Erythroblast (primary cell): ENCODE data around the gene KIF25.

Experiments used
- GATA1 ChIP-seq: IDR thresholded peaks from 2 replicates; pipeline ENCODE4 v1.6.1; 2011; ENCODE audit warnings: low read depth, mild to moderate bottlenecking, control low read depth, low read length, moderate library complexity
- POLR2A ChIP-seq: IDR thresholded peaks from 2 replicates; pipeline ENCODE4 v1.6.1; 2011; ENCODE audit warnings: mild to moderate bottlenecking, low read length

DNA sequence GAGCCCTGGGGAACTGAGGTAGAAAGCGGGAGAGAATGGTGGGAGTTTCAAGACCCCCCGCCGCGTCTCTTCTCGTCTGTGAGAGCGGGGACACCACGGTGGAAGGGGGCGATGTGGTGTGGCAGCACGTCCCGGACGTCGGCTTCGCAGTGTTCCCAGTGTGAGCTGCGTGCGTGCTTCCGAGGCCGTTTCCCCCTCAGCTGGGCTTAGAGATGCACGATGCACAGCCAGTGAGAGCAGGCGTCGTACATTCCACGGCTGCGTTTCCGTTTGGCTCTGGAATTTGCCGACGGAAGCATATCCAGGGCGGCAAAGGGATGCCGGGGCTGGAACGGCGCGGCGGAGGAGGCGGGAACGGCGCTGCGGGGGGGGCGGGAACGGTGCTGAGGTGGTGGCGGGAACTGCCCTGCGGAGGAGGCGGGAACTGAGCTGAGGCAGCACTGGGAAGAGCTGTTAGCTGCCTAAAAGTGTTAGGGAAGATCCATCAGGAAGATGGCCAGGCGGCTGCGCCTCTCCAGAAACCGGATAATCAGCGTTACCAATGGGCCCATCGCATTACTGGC is 37.7 kb downstream of the KIF25 start:
- TF ChIP-seq POLR2A (no peak), GATA1 (no peak)
